ENCODE measurements around the gene TBL3. TPM values are rescaled to one million over a fixed set of nuclear protein-coding genes. Genes with fewer than 3 reads are reported as not detected.
A peak's percentile ranks its signal among the peaks of the same experiment; 100 is the strongest.

Gene TBL3
- total RNA-seq, 1 experiment from 2014 or later: 42.4 TPM

- TF ChIP-seq REST (IDR thresholded peaks at IDR 0.05; ENCODE audit: insufficient read depth in 1 of 2, low read depth in 2 of 2, low read length in 1 of 2): no peak
- no peak for DNase-seq (ENCODE audit: low read depth, low spot score)
- no peaks in the 10 kb centered on the region for H3K36me3 ChIP-seq (ENCODE audit: control insufficient read depth, insufficient read depth, low read length)
- H3K27me3 ChIP-seq (ENCODE audit: control insufficient read depth, insufficient read depth, low read length): no peaks in the 10 kb centered on the region
- no peak overlapping the region for H3K4me3 ChIP-seq (ENCODE audit: low read depth in 2 of 2, low read length in 2 of 2)
- H3K9me3 ChIP-seq (ENCODE audit: control insufficient read depth, insufficient read depth, low read depth, low read length): no peaks in the 10 kb centered on the region
- POLR2A ChIA-PET: interaction anchor here (0.6 kb wide), 1 partner anchor 9 kb away, joined by 6 read pairs; no protein-coding TSS in a partner anchor
- H3K27ac ChIP-seq (ENCODE audit: low read length): peak overlapping the region; percentile 95
- in situ Hi-C loops (cut with HindIII; ENCODE audit: low pct_unique_long_range_greater_than_20kb, low sequenced_read_pairs) (no loop called here), intact Hi-C loops (cut with micrococcal nuclease; ENCODE audit: unreplicated experiment) (no loop called here)
- ATAC-seq: no peak
- peaks cover 79% of the 10 kb centered on the region for H3K4me1 ChIP-seq (ENCODE audit: control insufficient read depth, insufficient read depth, low read length)
- CTCF ChIA-PET: interaction anchor here (0.6 kb wide), 1 partner anchor 9 kb away, joined by 4 read pairs; no protein-coding TSS in a partner anchor
- no TSS peak for BruUV-seq (replicated peaks)
These were observed 59.3 kb downstream of the TBL3 start for GRCh38 chr16:2031081-2031577.

Other genes with a start within 250 kb of the TBL3 start
- 117 TPM for gene NME3, start 200.5 kb upstream of the TBL3 start, total RNA-seq (2021; ENCODE audit: unreplicated experiment)
- gene EME2, start 199.2 kb upstream of the TBL3 start, total RNA-seq (2021; ENCODE audit: unreplicated experiment): 53.4 TPM
- 187 TPM for gene MRPS34, start 198.9 kb upstream of the TBL3 start, total RNA-seq (2021; ENCODE audit: unreplicated experiment)
- gene SPSB3, start 189.5 kb upstream of the TBL3 start, total RNA-seq (2021; ENCODE audit: unreplicated experiment): 23.0 TPM
- 85.8 TPM for gene NUBP2, start 189.1 kb upstream of the TBL3 start, total RNA-seq (2021; ENCODE audit: unreplicated experiment)
- gene IGFALS, start 178.3 kb upstream of the TBL3 start, total RNA-seq (2021; ENCODE audit: unreplicated experiment): 0.10 TPM
- gene HAGH, start 145.2 kb upstream of the TBL3 start, total RNA-seq (2021; ENCODE audit: unreplicated experiment): 58.9 TPM
- gene FAHD1, start 144.8 kb upstream of the TBL3 start, total RNA-seq (2021; ENCODE audit: unreplicated experiment): 34.6 TPM
- gene MEIOB, start 99.9 kb upstream of the TBL3 start, total RNA-seq (2021; ENCODE audit: unreplicated experiment): not detected
- gene HS3ST6, start 53.6 kb upstream of the TBL3 start, total RNA-seq (2021; ENCODE audit: unreplicated experiment): 3.3 TPM
- gene MSRB1, start 28.9 kb upstream of the TBL3 start, total RNA-seq (2021; ENCODE audit: unreplicated experiment): 25.3 TPM
- gene RPL3L, start 17.4 kb upstream of the TBL3 start, total RNA-seq (2021; ENCODE audit: unreplicated experiment): 0.26 TPM
- gene NDUFB10, start 12.5 kb upstream of the TBL3 start, total RNA-seq (2021; ENCODE audit: unreplicated experiment): 287 TPM
- gene RPS2, start 7.2 kb upstream of the TBL3 start, total RNA-seq (2021; ENCODE audit: unreplicated experiment): 2,794 TPM
- gene RNF151, start 5.2 kb upstream of the TBL3 start, total RNA-seq (2021; ENCODE audit: unreplicated experiment): not detected
- gene NOXO1, start 9.4 kb downstream of the TBL3 start, total RNA-seq (2021; ENCODE audit: unreplicated experiment): 4.0 TPM
- gene GFER, start 12.1 kb downstream of the TBL3 start, total RNA-seq (2021; ENCODE audit: unreplicated experiment): 49.2 TPM
- gene SYNGR3, start 17.9 kb downstream of the TBL3 start, total RNA-seq (2021; ENCODE audit: unreplicated experiment): 15.2 TPM
- 85.7 TPM for gene ZNF598, start 37.8 kb downstream of the TBL3 start, total RNA-seq (2021; ENCODE audit: unreplicated experiment)
- 15.3 TPM for gene NPW, start 47.7 kb downstream of the TBL3 start, total RNA-seq (2021; ENCODE audit: unreplicated experiment)
- 174 TPM for gene NHERF2, start 54.8 kb downstream of the TBL3 start, total RNA-seq (2021; ENCODE audit: unreplicated experiment)
- 39.8 TPM for gene NTHL1, start 75.8 kb downstream of the TBL3 start, total RNA-seq (2021; ENCODE audit: unreplicated experiment)
- 115 TPM for gene TSC2, start 75.9 kb downstream of the TBL3 start, total RNA-seq (2021; ENCODE audit: unreplicated experiment)
- gene PKD1, start 163.8 kb downstream of the TBL3 start, total RNA-seq (2021; ENCODE audit: unreplicated experiment): 279 TPM
- gene RAB26, start 176.6 kb downstream of the TBL3 start, total RNA-seq (2021; ENCODE audit: unreplicated experiment): 92.2 TPM
- 108 TPM for gene TRAF7, start 183.7 kb downstream of the TBL3 start, total RNA-seq (2021; ENCODE audit: unreplicated experiment)
- 4.5 TPM for gene CASKIN1, start 224.6 kb downstream of the TBL3 start, total RNA-seq (2021; ENCODE audit: unreplicated experiment)
- 91.1 TPM for gene MLST8, start 233.4 kb downstream of the TBL3 start, total RNA-seq (2021; ENCODE audit: unreplicated experiment)
- 8.7 TPM for gene BRICD5, start 238.8 kb downstream of the TBL3 start, total RNA-seq (2021; ENCODE audit: unreplicated experiment)
- gene PGP, start 242.8 kb downstream of the TBL3 start, total RNA-seq (2021; ENCODE audit: unreplicated experiment): 48.7 TPM